Measurements from ENCODE around the gene GJD4.

DNA sequence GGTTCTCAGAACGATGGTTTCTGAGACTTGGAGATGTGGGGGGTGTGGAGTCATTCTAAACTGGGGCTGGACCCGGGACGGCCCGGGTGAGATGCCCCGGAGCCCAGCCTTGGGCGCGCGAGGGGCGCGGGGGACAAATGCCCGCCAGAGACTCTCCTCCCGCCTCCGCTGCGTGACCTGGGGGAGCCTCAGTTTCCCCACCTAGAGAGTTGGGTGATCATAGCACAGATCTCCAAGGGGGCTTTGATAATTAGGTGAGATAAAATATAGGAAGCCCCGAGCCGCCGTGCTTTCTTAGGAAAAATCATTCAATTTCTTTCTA is 37.6 kb downstream of the GJD4 start:
- no peak for TF ChIP-seq WRNIP1 (IDR thresholded peaks at IDR 0.05; ENCODE audit: borderline replicate concordance, low read depth, low read length)
- TF ChIP-seq CTCF (IDR thresholded peaks at IDR 0.05 in 2 of 3, conservative IDR thresholded peaks at IDR 0.05 in 1 of 3; ENCODE audit: control insufficient read depth in 2 of 3, extremely low read depth in 1 of 3, insufficient read depth in 1 of 3, low read depth in 3 of 3, low read length in 3 of 3) = no peak
- no peak for TF ChIP-seq SREBF2 (IDR thresholded peaks at IDR 0.05; ENCODE audit: low read length)
- TF ChIP-seq USF2 (IDR thresholded peaks at IDR 0.05; ENCODE audit: borderline replicate concordance, low read depth, low read length) = no peak
- no peak for TF ChIP-seq EGR1 (IDR thresholded peaks at IDR 0.05; ENCODE audit: borderline replicate concordance in 1 of 2, low read depth in 2 of 2, low read length in 2 of 2)
- no peak for TF ChIP-seq CEBPB (IDR thresholded peaks at IDR 0.05; ENCODE audit: borderline replicate concordance in 1 of 2, low read depth in 2 of 2, low read length in 2 of 2)
- TF ChIP-seq MXI1 (IDR thresholded peaks at IDR 0.05; ENCODE audit: low read depth, low read length) = no peak
- TF ChIP-seq, protein P1, sequence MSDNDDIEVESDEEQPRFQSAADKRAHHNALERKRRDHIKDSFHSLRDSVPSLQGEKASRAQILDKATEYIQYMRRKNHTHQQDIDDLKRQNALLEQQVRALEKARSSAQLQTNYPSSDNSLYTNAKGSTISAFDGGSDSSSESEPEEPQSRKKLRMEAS (IDR thresholded peaks at IDR 0.05; ENCODE audit: low read depth, low read length) = no peak
- TF ChIP-seq LARP7 (IDR thresholded peaks at IDR 0.05) = no peak
- no peak for TF ChIP-seq E2F4 (IDR thresholded peaks at IDR 0.05; ENCODE audit: low read depth, low read length)
- no peak for TF ChIP-seq POLR2A (IDR thresholded peaks at IDR 0.05; ENCODE audit: low read depth, low read length)
